ENCODE results near the gene HAX1. TPM values are rescaled to one million over a fixed set of nuclear protein-coding genes. Genes with fewer than 3 reads are reported as not detected.
"Not testable (repeated sequence)": the region's sequence is repeated elsewhere in the genome, so short reads cannot be mapped to it uniquely, and the experiment has no call there.

The HAX1 gene
- total RNA-seq (ENCODE audit: low replicate concordance), result 115 and 141 TPM in 2 replicates

- DNase-seq (ENCODE audit: low read depth), result peak; percentile 98
- TF ChIP-seq CTCF (IDR thresholded peaks at IDR 0.05; ENCODE audit: insufficient read depth, low read length), result peak; percentile 74
- peak within 1 kb of the TSS; percentile 99 for H3K4me3 ChIP-seq (ENCODE audit: low read depth, low read length)
Observed at GRCh38 chr1:154272217-154272998, at the start of gene HAX1. TSS of gene HAX1 (plus strand) at chr1:154272629. CDS start at chr1:154272724, 95 bp downstream.

DNA sequence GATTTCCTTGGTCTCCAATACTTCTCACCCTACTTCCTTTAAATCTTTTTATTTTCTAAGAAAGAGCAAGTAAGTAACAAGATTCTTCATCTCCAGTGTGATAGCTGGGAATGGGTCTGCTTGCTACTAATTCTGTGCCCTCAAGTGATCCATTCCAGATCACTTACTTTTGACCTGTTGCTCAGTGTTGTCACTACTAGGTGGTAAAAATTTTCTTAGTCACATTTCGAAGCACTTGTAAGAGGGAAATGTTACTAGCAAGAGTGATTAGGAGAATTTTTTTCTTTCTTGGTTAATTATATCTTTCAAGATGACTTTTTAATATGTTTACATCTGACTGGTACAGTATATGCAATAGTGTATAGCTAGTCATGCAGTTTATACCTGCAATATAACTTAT, 49.5 kb upstream of the HAX1 start:
- no peak for DNase-seq (ENCODE audit: low read depth)
- TF ChIP-seq CTCF (IDR thresholded peaks at IDR 0.05; ENCODE audit: insufficient read depth, low read length), result no peak
- no peak overlapping the region for H3K4me3 ChIP-seq (ENCODE audit: low read depth, low read length)

GRCh38 chr1:154223621-154224020, 48.8 kb upstream of the HAX1 start:
- no peak for TF ChIP-seq CTCF (IDR thresholded peaks at IDR 0.05; ENCODE audit: insufficient read depth, low read length)
- H3K4me3 ChIP-seq (ENCODE audit: low read depth, low read length), result no peak overlapping the region
- DNase-seq (ENCODE audit: low read depth), result no peak

DNA sequence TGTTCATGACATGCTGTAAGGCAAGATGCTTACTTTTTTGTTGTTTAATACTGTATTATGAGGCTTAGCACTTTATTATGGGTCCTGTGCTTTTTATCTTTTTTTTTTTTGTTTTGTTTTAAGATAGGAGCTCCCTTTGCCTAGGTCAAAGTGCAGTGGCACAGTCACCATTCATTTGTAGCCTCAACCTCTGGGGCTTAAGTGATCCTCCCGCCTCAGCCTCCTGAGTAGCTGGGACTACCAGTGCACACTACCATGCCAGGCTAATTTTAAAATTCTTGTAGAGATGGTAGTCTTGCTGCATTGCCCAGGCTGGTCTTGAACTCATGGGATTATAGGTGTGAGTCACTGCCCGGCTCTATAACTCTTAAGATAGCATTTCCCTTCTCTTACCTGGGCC, 47.1 kb upstream of the HAX1 start:
- no peak for TF ChIP-seq CTCF (IDR thresholded peaks at IDR 0.05; ENCODE audit: insufficient read depth, low read length)
- H3K4me3 ChIP-seq (ENCODE audit: low read depth, low read length), result no peak overlapping the region
- no peak for DNase-seq (ENCODE audit: low read depth)

GRCh38 chr1:154231112-154231511, 41.3 kb upstream of the HAX1 start:
- H3K4me3 ChIP-seq (ENCODE audit: low read depth, low read length); DNase-seq (ENCODE audit: low read depth): not testable (repeated sequence)

GRCh38 chr1:154233127-154233526, 39.3 kb upstream of the HAX1 start:
- H3K4me3 ChIP-seq (ENCODE audit: low read depth, low read length); DNase-seq (ENCODE audit: low read depth): not testable (repeated sequence)

- no peak for TF ChIP-seq CTCF (IDR thresholded peaks at IDR 0.05; ENCODE audit: insufficient read depth, low read length)
- no peak for DNase-seq (ENCODE audit: low read depth)
- H3K4me3 ChIP-seq (ENCODE audit: low read depth, low read length), result no peak overlapping the region
Observed at GRCh38 chr1:154236855-154237254, 35.6 kb upstream of the HAX1 start.

- no peak for DNase-seq (ENCODE audit: low read depth)
- H3K4me3 ChIP-seq (ENCODE audit: low read depth, low read length), result no peak overlapping the region
- TF ChIP-seq CTCF (IDR thresholded peaks at IDR 0.05; ENCODE audit: insufficient read depth, low read length), result no peak
Observed at GRCh38 chr1:154237435-154237834, 35.0 kb upstream of the HAX1 start.
